Measurements from ENCODE around the gene SIRPB2.
"Not testable (repeated sequence)": the region's sequence is repeated elsewhere in the genome, so short reads cannot be mapped to it uniquely, and the experiment has no call there.

The SIRPB2 gene

DNA sequence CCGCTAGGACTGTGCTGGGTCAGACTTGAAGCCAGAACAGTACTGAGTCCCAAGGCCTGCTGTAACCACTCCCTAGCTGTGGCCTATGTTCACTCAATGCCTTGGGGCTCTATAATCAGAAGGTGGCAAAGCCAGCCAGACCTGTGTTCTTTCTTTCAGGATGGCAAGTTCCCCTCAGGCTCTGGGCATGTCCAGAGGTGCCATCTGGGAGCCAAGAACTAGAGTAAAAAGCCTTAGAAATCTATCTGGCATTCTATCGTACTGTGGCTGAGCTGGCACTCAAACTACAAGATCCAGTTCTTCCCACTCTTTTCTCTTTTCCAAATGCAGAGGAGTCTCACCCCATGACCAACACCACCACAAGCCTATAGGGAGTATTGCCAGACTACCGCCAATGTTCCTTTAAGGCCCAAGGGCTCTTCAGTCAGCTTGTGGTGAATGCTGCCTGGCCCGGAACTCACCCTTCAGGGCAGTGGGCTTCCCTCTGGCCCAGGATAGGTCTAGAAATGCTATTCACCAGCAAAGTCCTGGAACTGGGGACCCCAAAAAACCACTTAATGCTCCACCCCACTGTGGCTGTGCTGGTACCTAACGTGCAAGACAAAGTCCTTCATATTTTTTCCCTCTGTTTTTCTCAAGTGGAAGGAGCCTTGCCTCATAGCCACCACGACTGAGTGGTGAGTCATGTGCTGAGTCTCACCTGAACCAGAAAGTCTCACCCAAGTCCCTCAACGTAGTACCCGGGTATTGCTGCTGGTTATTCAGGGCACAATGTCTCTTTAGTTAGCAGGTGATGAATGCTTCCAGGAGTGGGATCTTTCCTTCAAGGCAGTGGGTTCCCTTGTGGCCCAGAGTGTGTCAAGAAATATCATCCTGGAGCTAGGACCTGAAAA lies 8.6 kb upstream of the SIRPB2 start:
- no peak for DNase-seq (ENCODE audit: low read depth)

- DNase-seq (ENCODE audit: low read depth) = not testable (repeated sequence)
Measured at GRCh38 chr20:1497371-1497770, 6.2 kb upstream of the SIRPB2 start.

DNA sequence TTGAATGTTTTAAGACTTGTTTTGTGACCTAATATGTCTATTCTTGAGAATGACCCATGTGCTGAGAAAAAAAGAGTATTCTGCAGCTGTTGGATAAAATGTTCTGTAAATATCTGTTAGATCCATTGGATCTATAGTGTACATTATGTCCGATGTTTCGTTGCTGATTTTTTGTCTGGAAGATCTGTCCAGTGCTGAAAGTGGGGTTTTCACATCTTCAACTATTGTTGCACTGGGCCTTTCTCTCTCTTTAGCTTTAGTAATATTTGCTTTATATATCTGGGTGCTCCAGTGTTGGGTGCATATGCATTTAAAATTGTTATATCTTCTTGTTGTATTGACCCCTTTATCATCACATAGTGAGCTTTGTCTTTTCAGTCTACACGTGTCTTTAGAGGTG lies 5.7 kb upstream of the SIRPB2 start:
- no peak for DNase-seq (ENCODE audit: low read depth)

DNA sequence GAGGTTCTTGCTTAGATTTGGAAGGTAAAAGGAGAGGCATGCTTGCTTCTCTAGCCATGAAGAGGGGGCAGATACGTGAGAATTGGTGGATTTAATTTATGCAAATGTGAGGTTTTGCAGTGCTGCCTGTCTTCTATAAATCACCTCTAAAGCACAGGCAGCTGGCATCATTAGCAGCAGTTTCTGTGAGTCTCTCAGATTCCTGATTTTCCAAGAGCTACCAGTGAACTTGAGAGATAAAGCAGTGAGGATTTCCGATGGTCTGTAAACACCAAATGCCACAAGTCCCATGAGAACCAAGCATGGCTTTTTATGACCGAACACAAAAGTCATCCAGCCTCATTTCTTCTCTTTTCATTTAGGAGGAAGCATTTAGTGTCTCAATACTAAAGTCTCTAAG lies 3.2 kb upstream of the SIRPB2 start:
- no peak for DNase-seq (ENCODE audit: low read depth)

DNA sequence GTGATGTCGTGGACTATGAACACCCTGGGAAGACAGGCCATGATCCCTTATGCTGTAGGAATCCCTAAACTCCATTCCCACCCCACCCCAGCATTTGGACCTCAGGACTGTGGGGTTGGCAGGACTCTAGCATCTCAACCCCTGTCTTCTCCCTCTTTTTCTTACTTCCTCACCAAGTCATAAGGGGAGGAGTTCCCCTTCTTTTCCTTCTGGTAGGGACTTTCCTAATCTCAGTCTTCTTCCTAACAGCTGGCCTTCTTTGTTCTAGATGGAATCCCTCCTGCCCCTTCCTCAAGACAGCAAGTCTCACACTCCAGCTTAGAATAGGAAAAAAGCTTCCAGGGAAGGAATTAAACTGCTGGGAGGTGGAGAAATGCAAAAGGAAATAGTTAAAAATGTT lies 2.3 kb upstream of the SIRPB2 start:
- no peak for DNase-seq (ENCODE audit: low read depth)

DNA sequence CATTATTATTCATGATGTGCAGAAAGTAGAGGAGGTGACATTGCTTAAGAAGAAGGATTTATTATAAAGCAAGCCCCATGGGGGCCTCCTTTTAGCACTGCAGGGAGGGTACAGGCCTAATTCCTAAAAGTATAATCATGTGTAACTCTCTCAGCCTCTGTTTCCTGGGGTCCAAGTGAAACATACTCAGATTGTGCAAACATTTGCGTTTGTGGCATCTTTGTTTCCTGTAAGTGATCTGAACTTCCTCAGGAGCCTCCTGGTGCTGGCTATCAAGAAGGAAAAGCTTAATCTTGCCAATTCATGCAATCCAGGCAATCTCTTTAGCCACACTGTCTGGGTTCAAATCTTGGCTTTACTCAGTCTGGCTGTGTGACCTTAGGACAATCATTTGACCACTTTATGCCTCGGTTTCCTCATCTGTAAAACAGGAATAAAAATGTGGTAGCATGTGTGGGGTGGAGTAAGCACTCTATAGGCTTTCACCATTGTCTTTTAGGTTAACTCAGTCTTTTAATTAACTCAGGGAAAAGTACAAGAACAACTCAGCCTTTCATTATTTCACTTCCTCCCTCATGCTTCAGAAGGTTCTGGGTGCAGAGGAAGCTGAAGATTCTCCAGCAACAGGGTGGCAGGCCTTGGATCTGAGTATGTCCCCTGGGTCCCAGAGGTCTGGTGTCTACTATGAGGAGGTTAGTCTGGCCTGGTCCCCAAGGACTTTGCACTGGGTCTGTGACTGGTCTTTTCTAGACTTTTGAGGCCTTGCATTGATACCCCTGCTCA lies 831 bp upstream of the SIRPB2 start:
- DNase-seq (ENCODE audit: low read depth) = no peak

- no peak for DNase-seq (ENCODE audit: low read depth)
Measured at GRCh38 chr20:1490643-1491195, 501 bp downstream of the SIRPB2 start.

GRCh38 chr20:1489764-1490436 lies 1.3 kb downstream of the SIRPB2 start:
- DNase-seq (ENCODE audit: low read depth) = no peak

DNA sequence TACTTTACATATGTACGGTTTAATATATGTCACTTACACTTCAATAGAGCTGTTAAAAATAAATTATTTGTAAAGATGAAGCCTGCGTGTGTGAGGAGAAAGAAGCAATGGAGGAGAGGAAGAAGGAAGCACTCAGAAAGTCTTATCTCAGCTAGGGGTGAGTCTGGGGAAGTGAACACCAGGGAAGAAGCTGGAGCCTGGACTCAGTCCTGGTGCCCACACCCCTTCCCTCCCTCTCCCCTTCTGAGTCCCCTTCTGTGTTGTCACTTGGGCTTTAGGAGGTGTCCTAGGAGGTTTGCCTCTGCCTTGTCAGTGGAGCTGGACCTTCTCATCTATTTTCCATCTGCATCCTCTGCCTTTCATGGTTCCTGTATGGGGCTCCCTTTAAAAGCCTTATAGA lies 1.9 kb downstream of the SIRPB2 start:
- DNase-seq (ENCODE audit: low read depth) = no peak

DNA sequence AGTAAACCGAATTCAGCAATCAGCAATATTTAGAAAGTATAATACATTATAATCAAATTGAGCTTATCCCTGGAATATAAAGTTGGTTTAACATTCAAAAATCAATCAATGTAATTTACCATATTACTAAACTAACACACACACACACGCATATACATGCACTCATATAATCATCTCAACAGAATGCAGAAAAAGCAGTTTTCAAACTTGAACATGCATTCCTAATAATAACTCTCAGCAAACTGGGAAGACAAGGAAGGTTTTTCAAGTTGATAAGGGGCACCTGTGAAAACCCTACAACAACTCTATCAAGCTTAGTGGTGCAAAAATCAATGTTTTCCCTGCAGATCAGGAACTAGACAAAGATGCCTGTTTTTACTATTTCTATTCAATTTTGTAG lies 4.7 kb downstream of the SIRPB2 start:
- no peak for DNase-seq (ENCODE audit: low read depth)

- DNase-seq (ENCODE audit: low read depth) = no peak
Measured at GRCh38 chr20:1484438-1485116, 6.6 kb downstream of the SIRPB2 start.

DNA sequence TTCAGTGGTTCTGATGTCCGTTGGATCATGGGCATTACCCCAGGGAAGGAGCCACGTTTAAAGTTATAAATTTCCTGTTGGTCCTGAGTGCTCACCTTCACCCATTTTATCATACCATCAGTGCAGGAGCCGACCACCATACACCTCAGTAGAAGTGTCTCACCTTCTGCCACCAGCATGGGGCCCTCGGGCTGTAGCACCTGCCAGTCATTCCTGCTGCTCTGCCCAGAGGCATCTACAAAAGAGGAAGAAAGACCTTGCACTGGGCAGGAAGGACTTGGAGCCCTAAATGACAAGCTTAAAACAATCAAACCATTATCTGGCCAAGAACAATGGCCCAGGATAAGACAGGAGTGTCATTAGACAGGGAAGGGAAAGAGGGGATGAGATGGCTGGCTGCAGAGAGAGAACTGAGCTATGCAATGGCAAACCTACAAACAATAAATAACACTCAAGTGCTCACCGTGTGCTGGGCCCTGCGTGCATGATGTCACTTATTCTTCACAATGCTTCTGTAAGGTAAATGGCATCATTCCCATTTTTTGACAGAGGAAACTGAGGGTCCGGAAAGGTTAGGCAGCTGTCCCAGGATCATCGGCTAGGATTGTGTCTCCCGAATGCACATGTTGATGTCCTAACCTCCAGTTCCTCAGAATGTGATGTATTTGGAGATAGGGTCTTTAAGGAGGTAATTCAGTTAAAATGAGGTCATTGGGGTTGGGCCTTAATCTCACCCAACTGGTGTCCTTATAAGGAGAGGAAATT lies 11.2 kb downstream of the SIRPB2 start:
- no peak for DNase-seq (ENCODE audit: low read depth)

DNA sequence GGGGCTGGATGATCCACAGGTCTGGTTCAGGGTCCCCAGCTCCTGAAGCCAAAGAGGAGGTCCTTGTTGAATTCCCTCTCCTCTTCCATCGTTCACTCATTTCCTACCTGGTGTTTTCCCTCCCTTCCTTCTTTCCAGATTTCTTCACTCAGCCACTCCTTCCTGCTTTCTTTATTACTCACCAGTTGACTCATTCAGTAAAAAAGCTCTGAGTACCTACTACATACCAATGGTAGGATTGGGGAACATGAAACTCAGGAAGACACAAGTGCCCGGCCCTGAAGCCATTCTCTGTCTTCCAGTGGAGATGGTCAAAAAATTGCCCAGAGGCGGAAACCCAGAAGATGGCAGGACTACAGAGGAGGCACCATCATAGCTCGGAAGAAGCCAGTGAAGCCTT lies 12.7 kb downstream of the SIRPB2 start:
- DNase-seq (ENCODE audit: low read depth) = no peak

DNA sequence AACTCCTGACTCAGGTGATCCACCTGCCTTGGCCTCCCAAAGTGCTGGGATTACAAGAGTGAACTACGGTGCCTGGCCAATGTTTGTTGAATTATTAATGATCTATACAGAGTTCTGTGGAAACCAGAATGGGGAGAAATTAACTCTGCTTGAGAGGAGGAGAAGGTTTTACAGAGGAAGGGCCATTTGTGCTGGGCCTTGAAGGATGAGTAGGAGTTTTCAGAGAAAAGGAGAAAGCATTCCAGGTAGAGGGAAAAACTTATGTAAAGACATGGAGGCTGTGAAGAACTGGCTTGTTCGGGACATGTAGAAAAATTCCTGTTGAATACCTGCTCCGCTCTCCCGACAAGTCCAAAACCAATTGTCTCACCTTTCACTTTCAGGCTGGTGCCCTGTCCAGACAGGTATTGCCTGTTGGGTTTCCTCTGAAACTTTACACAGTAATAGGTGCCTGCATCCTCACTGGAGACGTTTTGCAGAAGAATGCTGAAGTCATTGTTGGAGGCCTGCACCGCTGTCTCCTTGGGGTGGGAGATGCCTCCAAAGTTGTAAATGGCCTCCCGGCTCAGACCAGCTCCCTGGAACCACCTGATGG lies 13.2 kb downstream of the SIRPB2 start:
- no peak for DNase-seq (ENCODE audit: low read depth)

DNA sequence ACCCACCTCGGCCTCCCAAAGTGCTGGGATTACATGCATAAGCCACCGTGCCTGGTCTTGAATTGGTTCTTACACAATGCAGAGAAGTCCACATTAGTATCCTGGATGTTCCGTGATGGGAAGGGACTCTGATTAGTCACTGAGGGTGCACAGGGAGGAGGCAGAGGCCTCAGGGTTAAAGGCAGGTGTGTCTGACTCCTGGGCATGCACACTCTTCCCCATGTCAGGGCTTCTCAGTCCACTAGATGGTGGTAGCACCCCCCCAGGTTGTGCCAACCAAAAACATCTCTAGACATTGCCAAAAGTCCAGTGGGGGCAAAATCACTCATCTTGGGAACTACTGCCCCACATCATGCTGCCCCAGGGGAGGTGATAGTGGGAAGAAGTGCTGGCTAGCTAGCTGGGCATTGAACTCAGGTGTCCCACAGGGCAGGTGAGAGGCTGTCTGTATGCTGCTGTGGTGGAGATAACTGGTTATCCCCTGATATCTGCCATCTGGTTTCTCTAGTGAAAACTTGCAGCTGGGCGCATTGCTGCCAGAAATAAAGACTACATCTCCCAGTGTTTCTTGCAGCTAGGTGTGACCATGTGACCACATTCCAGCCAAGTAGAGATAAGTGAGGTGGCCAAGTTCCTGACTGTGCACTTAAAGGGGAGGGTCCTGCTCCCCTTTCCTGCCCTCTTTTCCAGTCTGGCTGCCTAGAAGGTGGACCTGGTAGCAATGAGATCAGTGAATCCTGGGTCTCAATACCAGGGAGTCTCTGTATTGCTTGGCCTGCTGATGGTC lies 16.2 kb downstream of the SIRPB2 start:
- DNase-seq (ENCODE audit: low read depth) = no peak

DNA sequence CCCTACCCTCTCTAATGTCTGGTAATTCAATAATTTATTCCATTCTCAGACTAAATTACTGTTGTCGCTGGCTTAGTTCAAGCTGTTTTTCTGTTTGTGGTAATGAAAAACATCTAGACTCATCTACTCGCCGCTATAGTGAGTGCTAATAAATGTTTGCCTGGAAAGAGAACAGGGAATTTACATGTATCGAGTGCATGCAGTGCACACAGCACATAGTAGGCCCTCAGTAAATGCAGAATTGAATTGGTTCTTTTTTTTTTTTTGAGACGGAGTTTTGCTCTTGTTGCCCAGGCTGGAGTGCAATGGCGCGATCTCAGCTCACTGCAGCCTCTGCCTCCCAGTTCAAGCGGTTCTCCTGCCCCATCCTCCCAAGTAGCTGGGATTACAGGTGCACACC lies 16.9 kb downstream of the SIRPB2 start:
- no peak for DNase-seq (ENCODE audit: low read depth)

DNA sequence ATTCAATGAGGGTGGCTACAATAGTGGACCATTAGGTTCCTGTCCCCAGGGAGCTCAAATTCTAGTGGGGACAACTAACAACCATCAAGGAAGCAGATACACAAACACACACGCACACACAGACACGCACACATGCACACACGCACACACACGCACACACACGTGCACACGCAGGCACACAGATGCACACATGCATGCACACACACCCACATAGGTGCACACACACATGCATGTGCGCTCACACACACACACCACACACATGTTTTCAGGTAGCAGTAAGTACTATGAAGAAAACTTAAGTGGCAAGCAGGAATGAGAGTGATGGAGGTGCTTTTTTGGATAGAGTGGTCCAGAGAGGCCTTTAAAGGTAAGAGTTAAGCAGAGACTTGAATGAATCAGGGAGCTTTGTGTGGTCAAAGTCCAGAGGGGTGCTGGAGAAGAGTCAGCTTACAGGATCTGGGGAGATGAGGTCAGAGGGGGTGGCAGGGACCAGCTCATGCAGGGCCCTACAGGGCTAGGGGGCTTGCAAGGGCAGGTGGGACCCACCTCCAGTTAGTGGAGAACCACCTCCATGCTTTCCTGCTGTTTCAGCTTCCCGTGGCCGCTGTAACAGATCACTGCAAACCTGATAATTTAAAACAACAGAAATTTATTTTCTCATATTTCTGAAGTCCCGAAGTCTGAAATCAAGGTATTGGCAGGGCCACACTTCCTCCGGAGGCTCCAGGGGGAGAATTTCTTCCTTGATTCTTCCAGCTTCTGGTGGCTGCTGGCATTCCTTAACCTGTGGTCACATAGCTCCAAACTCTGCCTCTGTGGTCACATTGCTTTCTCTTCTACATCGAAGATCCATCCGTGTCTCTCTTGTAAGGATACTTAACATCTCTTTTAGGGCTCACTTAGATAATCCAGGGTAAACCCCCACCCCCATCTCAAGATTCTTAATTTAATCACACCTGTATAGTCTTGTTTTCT lies 17.7 kb downstream of the SIRPB2 start:
- DNase-seq (ENCODE audit: low read depth) = no peak

DNA sequence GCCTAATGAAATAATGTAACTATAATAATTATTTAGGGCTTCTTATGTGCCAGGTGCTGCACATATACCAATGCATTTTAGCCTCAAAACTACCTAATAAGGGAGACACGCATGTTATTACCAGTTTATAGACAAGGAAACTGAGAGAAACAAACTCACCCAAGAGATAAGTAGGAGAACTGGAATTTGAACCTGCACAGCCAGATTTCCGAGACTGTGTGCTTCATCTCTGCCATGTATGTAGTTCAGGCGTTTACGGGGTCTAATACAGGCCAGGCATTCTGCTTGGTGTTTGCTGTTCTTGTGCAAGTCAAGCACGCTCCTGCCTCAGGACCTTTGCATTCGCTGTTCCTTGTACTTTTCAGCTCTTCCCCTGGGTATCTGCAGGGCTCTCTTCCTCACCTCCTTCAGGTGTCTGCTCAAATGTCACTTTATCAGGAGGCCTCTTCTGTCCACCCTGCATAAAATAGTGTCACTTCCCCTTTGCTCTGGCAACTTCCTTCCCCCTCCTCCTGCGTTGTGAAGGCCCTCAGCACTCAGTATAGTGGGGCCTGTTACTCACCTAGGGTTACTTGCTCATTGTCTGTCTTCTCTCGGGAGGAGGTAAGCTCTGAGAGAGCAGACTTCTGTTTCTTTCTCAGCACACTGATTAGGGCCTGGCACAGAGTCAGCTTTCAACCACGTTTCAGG lies 18.5 kb downstream of the SIRPB2 start:
- no peak for DNase-seq (ENCODE audit: low read depth)

All from T follicular helper cell (primary cell).